ENCODE measurements around the gene PLK5.
"Not testable (repeated sequence)": the region's sequence is repeated elsewhere in the genome, so short reads cannot be mapped to it uniquely, and the experiment has no call there.

The PLK5 gene

DNA sequence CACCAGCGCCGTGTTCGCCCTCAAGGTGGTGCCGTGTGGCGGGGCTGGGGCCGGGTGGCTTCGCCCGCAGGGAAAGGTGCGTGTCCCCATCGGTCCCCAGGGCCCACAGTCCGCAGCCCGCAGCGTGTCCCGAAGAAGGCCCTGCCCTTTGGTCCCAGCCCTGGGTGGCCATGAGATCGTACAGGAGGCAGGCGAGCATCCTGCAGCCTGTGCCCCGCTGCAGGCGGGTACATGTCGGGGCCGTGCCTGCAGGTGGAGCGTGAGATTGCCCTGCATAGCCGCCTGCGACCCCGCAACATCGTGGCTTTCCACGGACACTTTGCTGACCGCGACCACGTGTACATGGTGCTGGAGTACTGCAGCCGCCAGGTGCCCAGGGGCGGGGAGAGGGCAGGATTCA lies 1.5 kb downstream of the PLK5 start:
- no peak for DNase-seq (ENCODE audit: low read depth)

DNA sequence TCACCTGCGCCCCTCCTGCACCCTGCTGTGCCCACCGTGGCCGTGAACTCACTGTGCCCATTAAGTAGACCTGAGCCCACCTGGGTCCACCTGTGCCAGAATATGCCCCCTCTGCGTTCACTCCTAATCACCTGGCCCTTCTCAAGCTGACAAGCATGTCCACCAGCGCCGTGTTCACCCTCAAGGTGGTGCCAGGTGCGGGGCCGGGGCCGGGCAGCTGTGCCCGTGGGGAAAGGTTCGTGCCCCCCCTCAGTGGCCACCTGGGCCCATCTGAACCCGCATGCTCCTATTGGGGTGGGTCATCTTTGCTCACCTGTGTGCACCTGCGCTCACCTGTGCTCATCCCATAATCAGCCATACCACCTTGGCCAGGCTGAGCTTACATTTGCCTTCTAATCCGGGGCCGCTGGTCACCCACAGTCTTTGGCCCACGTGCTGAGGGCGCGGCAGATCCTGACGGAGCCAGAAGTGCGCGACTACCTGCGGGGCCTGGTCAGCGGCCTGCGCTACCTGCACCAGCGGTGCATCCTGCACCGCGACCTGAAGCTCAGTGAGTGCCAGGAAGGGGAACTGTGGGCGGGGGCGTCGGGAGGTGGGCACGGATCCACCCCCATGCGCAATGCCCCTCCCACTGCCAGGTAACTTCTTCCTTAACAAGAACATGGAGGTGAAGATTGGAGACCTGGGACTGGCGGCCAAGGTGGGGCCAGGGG lies 2.3 kb downstream of the PLK5 start:
- DNase-seq (ENCODE audit: low read depth): no peak

DNA sequence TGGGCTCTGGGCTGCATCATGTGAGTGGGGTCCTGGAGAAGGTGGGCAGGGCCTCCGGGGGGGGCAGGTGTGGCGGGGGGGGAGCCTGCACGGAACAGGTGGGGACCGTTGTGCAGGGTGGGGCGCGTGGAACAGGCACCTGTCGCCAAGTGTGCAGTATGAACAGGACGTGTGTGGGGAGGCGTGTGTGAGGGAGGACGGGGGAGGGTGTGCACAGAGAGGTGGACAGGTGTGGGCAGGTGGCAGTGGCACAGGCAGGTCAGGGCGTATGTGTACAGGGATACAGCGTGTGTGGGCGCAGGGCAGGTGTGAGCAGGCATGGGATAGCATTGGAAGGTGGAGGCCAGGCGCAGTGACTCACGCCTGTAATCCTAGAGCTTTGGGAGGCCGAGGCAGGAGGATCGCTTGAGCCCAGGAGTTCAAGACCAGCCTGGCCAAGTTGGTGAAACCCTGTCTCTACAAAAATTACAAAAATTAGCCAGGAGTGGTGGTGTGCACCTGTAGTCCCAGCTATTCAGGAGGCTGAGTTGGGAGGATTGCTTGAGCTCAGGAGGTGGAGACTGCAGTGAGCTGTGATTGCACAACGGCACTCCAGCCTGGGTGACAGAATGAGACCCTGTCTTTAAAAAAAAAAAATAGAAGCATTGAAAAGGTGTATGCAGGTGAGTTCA lies 3.2 kb downstream of the PLK5 start:
- DNase-seq (ENCODE audit: low read depth): no peak

DNA sequence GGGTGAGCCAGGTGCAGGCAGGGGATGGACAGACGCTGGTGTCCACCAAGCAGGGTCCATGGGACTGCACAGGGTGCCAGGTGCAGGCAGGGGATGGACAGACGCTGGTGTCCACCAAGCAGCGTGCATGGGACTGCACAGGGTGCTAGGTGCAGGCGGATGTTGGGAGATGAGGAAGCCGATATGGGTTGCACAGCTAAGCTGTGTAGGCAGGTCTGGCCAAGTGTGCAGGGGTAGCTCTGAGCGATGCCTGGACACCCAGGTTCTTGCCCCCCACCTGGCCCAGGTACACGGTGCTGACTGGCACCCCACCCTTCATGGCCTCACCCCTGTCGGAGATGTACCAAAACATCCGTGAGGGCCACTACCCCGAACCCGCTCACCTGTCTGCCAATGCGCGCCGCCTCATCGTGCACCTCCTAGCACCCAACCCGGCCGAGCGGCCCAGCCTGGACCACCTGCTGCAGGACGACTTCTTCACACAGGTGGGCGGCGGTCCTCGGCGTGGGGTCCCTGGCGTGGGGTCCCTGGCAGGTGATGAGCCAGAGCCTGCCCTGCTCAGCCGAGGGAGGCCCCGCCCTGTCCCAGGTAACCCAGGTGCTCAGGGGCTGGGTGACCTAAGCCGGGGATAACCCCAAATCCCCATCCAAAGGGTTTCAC lies 3.9 kb downstream of the PLK5 start:
- no peak for DNase-seq (ENCODE audit: low read depth)

DNA sequence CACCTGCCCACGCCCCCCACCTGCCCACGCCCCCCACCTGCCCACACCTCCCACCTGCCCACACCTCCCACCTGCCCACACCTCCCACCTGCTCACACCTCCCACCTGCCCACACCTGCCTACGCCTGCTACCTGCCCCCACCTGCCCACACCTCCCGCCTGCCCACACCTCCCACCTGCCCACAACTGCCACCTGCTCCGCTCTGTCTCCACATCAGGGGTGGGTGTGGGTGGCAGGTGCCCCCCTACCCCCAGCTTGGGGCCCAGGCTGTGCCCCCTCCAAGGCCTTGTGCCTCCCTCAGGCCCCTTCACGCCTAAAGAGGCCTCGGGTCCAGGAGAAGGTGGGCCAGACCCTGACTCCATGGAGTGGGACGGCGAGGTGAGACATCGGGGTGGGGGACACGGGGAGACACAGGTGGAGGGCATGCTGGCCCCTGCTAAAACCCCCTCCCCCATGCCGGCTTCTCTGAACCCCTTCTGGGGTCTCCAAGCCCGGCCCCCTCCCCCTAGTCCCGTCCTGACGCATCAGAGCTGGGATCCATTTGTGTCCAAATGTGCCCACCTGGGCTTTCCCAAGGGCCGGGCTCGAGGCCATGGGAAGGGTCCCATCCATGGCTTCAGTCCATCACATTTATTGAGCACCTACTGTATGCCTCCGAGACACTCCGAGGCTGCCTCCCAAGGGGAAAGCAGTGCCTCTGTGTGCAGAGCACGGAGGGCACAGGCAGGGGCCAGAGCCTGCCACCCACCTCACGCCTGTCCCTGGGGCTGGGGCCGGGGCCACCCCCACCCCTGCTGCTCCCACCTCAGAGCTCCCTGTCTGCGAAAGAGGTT lies 4.9 kb downstream of the PLK5 start:
- no peak for DNase-seq (ENCODE audit: low read depth)

DNA sequence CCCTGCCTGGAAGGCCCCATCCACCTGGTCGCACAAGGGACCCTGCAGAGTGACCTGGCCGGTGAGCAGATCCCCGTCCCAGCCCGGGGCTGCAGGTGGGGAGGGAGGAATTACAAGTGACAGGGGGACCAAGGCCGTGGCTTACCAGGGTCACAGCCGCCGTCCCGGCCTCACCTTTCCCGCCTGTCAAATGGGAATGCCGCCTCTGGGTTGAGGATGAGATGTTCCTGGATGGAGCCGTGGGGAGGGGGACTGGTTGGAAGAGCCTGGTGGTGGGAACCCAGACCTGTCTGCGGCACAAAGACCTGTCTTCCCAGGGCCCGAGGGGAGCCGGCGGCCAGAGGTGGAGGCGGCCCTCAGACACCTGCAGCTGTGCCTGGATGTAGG lies 5.5 kb downstream of the PLK5 start:
- DNase-seq (ENCODE audit: low read depth): no peak

DNA sequence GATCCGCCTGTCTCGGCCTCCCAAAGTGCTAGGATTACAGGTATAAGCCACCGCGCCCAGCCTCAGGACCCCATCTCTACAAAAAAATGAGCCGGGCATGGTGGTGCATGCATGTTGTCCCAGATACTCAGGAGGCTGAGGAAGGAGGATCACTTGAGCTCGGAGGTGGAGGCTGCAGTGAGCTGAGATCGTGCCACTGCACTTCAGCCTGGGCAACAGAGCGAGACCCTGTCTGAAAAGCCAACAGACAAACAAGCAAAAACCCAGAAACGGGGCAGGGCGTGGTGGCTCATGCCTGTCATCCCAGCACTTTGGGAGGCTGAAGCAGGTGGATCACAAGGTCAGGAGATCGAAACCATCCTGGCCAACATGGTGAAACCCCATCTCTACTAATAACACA lies 7.0 kb downstream of the PLK5 start:
- not testable (repeated sequence) for DNase-seq (ENCODE audit: low read depth)

DNA sequence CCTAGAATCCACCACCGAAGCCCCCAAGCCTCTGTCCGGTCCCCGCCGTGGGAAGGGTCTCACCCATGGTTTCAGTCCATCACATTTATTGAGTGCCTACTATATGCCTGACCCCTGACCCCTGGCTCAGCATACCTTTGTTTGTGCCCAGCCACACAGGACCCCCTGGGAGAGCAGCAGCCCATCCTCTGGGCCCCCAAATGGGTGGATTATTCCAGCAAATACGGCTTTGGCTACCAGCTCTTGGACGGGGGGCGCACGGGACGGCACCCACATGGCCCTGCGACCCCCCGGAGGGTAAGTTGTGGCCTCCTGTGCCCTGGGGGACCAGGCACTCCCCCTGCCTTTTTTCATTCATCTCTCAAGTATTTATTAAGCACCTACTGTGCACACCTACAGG lies 7.7 kb downstream of the PLK5 start:
- DNase-seq (ENCODE audit: low read depth): no peak

DNA sequence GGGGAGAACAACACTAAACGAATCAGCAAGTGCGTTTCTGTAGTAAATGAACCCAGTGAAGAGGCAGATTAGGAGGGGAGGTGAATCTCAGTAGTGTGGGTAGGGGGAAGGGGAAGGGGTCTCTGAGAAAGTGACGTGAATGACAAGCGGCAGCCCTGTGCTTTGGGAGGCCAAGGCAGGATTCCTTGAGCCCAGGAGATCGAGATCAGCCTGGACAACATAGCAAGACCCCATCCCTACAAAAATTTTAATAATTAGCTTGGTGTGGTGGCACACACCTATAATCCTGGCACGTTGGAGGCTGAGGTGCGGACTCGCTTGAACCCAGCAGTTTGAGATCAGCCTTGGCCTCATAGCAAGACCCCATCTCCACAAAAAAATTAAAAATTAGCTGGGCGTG lies 8.1 kb downstream of the PLK5 start:
- DNase-seq (ENCODE audit: low read depth): no peak

DNA sequence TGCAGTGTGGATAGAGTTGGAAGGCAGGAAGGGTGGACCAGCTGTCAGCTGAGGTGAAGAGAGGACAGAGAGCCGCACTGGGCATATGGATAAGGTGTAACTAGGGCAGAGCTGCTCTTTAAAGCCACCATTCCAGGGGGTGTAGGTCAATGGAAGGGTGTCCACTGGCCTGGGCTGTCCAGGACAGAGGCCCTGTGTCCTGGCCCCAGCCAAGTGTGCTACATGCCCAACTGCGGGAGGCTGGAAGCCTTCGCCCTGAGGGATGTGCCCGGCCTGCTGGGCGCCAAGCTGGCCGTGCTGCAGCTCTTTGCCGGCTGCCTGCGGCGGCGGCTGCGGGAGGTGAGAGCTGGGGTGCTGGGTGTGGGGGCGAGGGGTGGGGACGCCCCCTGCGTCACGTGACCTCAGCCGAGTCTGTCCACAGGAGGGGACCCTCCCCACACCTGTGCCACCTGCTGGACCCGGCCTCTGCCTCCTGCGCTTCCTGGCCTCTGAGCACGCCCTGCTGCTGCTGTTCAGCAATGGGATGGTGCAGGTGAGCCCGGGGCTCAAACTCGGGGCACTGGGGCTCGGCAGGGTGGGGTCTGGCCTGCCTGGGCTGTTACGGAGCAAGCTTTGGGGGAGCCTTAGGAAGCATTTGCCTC lies 9.8 kb downstream of the PLK5 start:
- DNase-seq (ENCODE audit: low read depth): no peak

DNA sequence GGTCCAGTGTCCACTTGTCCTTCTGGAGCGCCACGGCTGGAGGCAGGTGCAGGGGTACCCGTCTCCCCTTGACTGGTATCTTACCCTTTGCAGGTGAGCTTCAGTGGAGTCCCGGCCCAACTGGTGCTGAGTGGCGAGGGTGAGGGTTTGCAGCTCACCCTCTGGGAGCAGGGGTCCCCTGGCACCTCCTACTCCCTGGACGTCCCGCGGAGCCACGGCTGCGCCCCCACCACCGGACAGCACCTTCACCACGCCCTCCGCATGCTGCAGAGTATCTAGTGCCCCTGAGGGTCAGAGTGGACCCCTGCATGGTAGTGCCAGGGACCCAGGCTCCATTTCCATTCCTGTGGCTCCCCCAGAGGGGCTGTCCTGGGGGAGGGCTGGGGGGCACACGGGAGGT lies 11.1 kb downstream of the PLK5 start:
- no peak for DNase-seq (ENCODE audit: low read depth)

DNA sequence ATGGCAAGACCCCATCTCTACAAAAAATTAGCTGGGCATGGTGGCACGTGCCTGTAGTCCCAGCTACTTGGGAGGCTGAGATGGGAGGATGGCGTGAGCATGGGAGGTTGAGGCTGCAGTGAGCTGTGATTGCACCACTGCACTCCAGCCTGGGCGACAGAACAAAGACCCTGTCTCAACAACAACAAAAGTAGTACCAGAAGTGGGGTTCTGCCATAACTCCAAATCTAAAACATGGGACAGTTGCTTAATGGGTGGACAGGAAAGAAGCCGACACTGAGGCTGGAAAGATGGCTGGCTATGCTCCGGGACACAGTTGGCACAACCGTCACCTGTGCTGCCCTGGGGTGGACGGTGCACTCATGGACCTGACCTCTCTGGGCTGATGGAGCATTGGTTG lies 11.8 kb downstream of the PLK5 start:
- DNase-seq (ENCODE audit: low read depth): not testable (repeated sequence)

DNA sequence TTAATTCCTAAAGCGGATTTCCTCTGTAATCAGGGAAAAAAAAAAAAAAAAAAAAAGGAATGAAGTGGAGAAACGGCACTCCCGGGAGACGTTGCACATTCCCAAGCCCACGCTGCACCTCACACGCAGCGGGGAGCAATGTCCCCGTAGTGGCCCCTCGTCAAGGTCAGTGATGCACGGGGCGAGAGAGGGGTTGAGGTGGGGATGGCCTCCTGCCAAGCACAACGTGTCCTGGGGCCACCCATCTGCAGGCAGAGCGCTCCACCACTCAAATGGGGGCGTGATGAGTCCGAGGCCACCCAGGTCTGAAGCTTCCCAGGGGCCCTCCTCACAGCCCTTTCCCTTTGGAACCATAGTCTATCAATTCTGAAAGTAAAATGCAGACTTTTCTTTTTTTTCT lies 15.1 kb downstream of the PLK5 start:
- no peak for DNase-seq (ENCODE audit: low read depth)

DNA sequence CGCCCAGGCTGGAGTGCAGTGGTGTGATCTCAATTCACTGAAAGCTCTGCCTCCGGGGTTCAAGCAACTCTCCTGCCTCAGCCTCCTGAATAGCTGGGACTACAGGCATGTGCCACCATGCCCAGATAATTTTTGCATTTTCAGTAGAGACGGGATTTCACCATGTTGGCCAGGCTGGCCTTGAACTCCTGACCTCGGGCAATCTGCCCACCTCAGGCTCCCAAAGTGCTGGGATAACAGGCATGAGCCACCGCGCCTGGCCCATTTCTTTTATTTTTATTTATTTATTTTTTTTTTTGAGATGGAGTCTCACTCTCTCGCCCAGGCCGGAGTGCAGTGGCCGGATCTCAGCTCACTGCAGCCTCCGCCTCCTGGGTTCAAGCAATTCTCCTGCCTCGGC lies 15.9 kb downstream of the PLK5 start:
- DNase-seq (ENCODE audit: low read depth): not testable (repeated sequence)

DNA sequence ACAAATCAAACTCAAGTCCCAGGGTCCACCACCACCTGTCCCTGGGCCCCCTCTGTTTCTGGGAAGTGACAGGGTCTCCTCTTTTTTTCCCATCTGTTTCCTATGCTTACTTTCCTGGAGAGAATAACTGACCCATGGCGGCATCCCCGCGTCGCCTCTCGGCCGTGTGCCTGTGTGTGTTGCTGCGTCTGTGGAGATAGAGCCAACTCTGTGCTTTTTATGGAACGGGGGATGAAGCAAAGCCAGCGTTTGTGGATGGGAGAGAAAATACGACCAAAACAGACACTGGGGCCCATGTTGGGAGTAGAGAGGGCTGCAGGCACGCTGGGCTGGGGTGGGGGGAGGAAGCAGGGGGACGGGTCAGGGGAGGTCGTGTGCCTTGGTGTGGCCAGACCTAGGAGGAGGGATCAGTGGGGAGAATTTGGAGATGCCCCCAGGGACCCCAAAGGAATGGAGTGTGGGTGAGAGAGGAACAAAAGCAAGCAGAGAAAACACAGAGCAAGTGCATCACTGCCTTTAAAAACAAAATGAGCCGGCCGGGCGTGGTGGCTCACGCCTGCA lies 16.6 kb downstream of the PLK5 start:
- no peak for DNase-seq (ENCODE audit: low read depth)

DNA sequence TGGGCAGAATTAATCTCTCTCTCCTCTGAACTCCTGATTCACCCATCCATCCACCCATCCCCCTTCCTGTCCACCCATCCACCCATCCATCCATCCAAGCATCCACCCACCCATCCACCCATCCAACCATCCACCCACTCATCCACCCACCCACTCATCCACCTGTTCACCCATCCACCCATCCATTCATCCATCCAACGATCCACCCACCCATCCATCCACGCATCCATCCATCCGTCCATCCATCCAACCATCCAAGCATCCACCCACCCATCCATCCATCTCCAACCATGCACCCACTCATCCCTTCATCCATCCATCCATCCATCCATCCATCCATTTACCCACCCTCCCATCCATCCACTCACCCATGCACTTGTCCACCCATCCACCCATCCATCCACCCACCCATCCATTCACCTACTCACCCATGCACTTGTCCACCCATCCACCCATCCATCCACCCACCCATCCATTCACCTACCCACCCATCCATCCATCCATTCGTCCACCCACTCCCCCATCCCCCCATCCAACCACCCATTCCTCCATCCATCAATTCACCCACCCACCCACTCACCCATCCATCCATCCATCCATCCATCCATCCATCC lies 25.6 kb downstream of the PLK5 start:
- DNase-seq (ENCODE audit: low read depth): no peak

DNA sequence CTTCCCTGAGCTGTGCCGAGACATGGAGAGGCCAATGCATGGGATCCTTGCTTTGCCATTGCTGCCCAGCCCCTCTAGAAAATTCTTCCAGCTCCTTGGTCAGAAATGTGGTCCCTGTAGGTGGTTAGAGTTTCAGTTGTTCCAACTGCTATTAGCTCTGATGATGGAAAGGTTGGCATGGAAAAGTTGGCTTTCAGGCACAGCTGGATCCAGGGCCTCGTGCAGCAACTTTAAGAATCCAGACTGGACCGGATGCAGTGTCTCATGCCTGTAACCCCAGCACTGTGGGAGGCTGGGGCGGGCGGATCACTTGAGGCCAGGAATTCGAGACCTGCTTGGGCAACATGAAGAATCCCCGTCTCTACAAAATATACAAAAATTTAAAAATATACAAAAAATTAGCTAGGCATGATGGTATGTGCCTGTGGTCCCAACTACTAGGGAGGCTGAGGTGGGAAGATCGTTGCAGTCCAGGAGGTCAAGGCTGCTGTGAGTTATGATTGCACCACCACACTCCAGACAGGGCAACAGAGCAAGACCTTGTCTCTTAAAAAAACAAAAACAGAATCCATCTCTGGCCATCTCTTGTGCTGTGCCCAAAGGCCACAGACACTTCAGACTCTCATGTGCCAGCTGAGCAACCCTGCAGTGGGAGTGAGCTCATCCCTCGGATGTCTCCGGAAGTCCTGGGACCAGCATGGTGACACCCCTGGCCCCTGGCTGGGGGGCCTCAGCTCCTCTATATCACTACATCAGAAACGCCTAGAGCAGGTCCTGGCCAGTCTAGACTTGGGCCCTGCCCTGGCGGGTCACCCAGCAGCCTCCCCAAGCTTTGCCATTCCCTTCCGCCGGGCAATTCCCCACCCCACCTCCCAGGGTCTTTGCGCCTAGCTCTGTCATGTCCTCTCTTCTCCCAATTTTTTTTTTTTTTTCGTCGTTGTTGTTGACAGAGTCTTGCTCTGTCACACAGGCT lies 27.5 kb downstream of the PLK5 start:
- no peak for DNase-seq (ENCODE audit: low read depth)

DNA sequence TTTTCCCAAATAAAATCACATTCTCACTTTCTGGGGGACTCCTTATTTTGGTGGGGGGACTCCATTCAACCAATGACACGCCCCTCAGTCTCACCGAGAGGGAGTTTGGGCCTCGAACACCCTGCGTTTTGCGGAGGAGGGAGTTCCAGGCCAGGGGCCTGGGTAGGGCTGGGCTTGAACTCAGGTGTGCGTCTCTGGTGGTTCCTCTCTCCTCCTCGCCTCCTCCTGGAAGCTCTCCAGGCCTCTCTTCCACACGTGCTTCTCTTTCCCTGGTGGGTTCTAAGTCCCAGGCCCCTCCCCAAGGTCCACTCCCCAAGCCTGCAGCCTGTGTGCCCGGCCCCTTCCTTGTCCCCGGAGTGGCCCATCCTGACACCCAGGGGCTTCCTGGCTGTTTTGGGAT lies 29.5 kb downstream of the PLK5 start:
- DNase-seq (ENCODE audit: low read depth): no peak

DNA sequence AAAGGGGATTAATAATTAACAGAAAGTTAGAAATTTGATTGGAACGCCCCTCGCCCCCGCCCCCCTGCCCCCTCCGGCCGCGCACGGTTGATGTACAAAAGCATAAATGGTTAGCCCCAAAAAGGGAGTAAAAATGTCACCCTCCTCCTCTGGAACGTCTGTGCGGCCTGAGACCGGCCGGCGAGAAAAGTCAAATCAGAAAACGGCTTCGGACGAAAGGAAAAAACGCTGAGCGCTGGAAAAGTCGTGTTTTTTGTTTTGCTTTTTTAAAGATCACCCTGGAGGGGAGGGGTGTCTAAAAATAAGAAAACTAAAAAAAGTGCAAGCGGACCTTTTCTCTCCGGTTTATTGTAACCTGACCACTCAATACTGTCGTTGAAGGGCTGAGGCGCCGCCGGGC lies 31.1 kb downstream of the PLK5 start:
- no peak for DNase-seq (ENCODE audit: low read depth)

Measured in stimulated activated CD4-positive, alpha-beta T cell treated with anti-CD3 and anti-CD28 coated beads, Interleukin-2, amount 100 ng/mL, for 4 hours (primary cell).